Liver (tissue), 9 donors: ENCODE data around the gene WWP2. TPM values are rescaled to one million over a fixed set of nuclear protein-coding genes. Genes with fewer than 3 reads are reported as not detected.

Source experiments
- DNase-seq: peaks from one replicate; pipeline ENCODE4 v3.0.0-alpha.2; 2017; ENCODE audit warnings: low spot score
- H3K27ac ChIP-seq, 2 donors: one replicate each; pipeline ENCODE4 v1.7.0; 2013; ENCODE audit warnings: inconsistent platforms in 2 of 2, low read length in 2 of 2, control low read depth in 1 of 2, low read depth in 1 of 2, mild to moderate bottlenecking in 1 of 2
- H3K27me3 ChIP-seq, 4 donors: one replicate each; pipeline versions ENCODE4 v1.6.1 to v1.7.0; 2013; ENCODE audit warnings: low read length in 3 of 4, inconsistent platforms in 1 of 4, mild to moderate bottlenecking in 1 of 4, moderate library complexity in 1 of 4; ENCODE audit not compliant: control insufficient read depth in 4 of 4, insufficient read depth in 4 of 4
- H3K36me3 ChIP-seq, 4 donors: one replicate each; pipeline versions ENCODE4 v1.6.1 to v1.7.0; 2013; ENCODE audit warnings: low read length in 3 of 4, mild to moderate bottlenecking in 3 of 4, low read depth in 1 of 4, moderate library complexity in 1 of 4; ENCODE audit not compliant: control insufficient read depth in 4 of 4, insufficient read depth in 3 of 4
- H3K4me1 ChIP-seq, 4 donors: one replicate each; pipeline versions ENCODE4 v1.6.1 to v1.7.0; 2013; ENCODE audit warnings: low read length in 3 of 4, mild to moderate bottlenecking in 3 of 4, moderate library complexity in 1 of 4; ENCODE audit not compliant: control insufficient read depth in 4 of 4, insufficient read depth in 4 of 4
- H3K4me3 ChIP-seq, 3 donors: one replicate each; pipeline versions ENCODE4 v1.6.1 to v1.7.0; 2013; ENCODE audit warnings: low read length in 3 of 3, control low read depth in 1 of 3, low read depth in 1 of 3, mild to moderate bottlenecking in 1 of 3
- H3K9ac ChIP-seq, 2 donors: one replicate each; pipeline ENCODE4 v1.7.0; 2013; ENCODE audit warnings: low read length in 2 of 2, mild to moderate bottlenecking in 2 of 2, moderate library complexity in 2 of 2, control low read depth in 1 of 2, low read depth in 1 of 2
- H3K9me3 ChIP-seq, 4 donors: one replicate each; pipeline versions ENCODE4 v1.6.1 to v1.7.0; 2013; ENCODE audit warnings: low read length in 3 of 4; ENCODE audit not compliant: control insufficient read depth in 4 of 4
- EGR1 ChIP-seq, 2 donors: IDR thresholded peaks; 2 replicates each; pipeline ENCODE4 v1.6.1; 2016 to 2018; ENCODE audit warnings: antibody characterized with exemption in 2 of 2, low read depth in 2 of 2
- FOXA1 ChIP-seq: IDR thresholded peaks from 2 replicates; pipeline ENCODE4 v1.6.1; 2016; ENCODE audit warnings: antibody characterized with exemption
- FOXA2 ChIP-seq: IDR thresholded peaks from 2 replicates; pipeline ENCODE4 v1.6.1; 2016; ENCODE audit warnings: antibody characterized with exemption
- GABPA ChIP-seq, 2 donors: IDR thresholded peaks in 1 of 2; conservative IDR thresholded peaks in 1 of 2; 2 replicates each; pipeline ENCODE4 v1.6.1; 2016; ENCODE audit warnings: antibody characterized with exemption in 2 of 2, mild to moderate bottlenecking in 1 of 2, moderate library complexity in 1 of 2
- HNF4A ChIP-seq, 2 donors: conservative IDR thresholded peaks; 2 replicates each; pipeline ENCODE4 v1.6.1; 2016; ENCODE audit warnings: antibody characterized with exemption in 2 of 2, mild to moderate bottlenecking in 2 of 2
- JUND ChIP-seq, 2 donors: IDR thresholded peaks; 2 replicates each; pipeline ENCODE4 v1.6.1; 2016; ENCODE audit warnings: antibody characterized with exemption in 2 of 2
- NR2F2 ChIP-seq: IDR thresholded peaks from 2 replicates; pipeline ENCODE4 v1.6.1; 2016; ENCODE audit warnings: antibody characterized with exemption
- RAD21 ChIP-seq, 2 donors: IDR thresholded peaks; 2 replicates each; pipeline ENCODE4 v1.6.1; 2016; ENCODE audit warnings: antibody characterized with exemption in 2 of 2, mild to moderate bottlenecking in 2 of 2
- RXRA ChIP-seq, 2 donors: IDR thresholded peaks; 2 replicates each; pipeline ENCODE4 v1.6.1; 2017 to 2018; ENCODE audit warnings: antibody characterized with exemption in 2 of 2, mild to moderate bottlenecking in 1 of 2
- SP1 ChIP-seq: IDR thresholded peaks from 2 replicates; pipeline ENCODE4 v1.6.1; 2018; ENCODE audit warnings: antibody characterized with exemption, mild to moderate bottlenecking
- TAF1 ChIP-seq: conservative IDR thresholded peaks from 2 replicates; pipeline ENCODE4 v1.6.1; 2016; ENCODE audit warnings: antibody characterized with exemption, mild to moderate bottlenecking
- YY1 ChIP-seq: IDR thresholded peaks from 2 replicates; pipeline ENCODE4 v1.6.1; 2016; ENCODE audit warnings: antibody characterized with exemption, mild to moderate bottlenecking
- WGBS: extraction: QIAGEN DNeasy Blood & Tissue Kit; methylation state at CpG from one replicate; pipeline ENCODE4 v1.1.7; 2013; 5-methylcytosine and 5-hydroxymethylcytosine counted together
- polyA plus RNA-seq, 2 donors: library from polyadenylated mRNA; stranded (reverse) in 1 of 2; unstranded in 1 of 2; fragments of 200-250 nt in 1 of 2; fragments of >200 nt in 1 of 2; fragmentation: Nextera tagmentation in 1 of 2; extraction: Ambion mirVana in 1 of 2; gene quantifications; one replicate each; pipeline versions ENCODE4 v1.2.1 to v1.2.3, GENCODE V29; 2013 to 2015
- total RNA-seq, 2 donors: library from RNA; depleted of rRNA; stranded (reverse); fragments of >200 nt; gene quantifications; one replicate each; pipeline ENCODE4 v1.2.3, GENCODE V29; 2014
- TF ChIP-seq, protein P1 (sequence below): fragments of 150-350 bp; IDR thresholded peaks from 2 replicates; pipeline ENCODE4 v1.5.1; 2017; ENCODE audit warnings: improper control_type of control experiment, low read depth, low read length; ENCODE audit not compliant: missing input control
- TF ChIP-seq, protein P2 (sequence below): IDR thresholded peaks from 2 replicates; pipeline ENCODE4 v1.6.1; 2016; ENCODE audit warnings: antibody characterized with exemption, mild to moderate bottlenecking
- TF ChIP-seq, protein P3 (sequence below): IDR thresholded peaks from 2 replicates; pipeline ENCODE4 v1.6.1; 2016; ENCODE audit warnings: antibody characterized with exemption
- TF ChIP-seq, protein P4 (sequence below): IDR thresholded peaks from 2 replicates; pipeline ENCODE4 v1.6.1; 2016; ENCODE audit warnings: antibody characterized with exemption
- donor health status: healthy.
- donor health status: healthy.
- donor health status: healthy.
- donor health status: healthy.
- donor health status: healthy.

WWP2 gene
- total and polyA plus RNA-seq, 4 donors, result 8.6 to 22.7 (median 13.6) TPM

DNA sequence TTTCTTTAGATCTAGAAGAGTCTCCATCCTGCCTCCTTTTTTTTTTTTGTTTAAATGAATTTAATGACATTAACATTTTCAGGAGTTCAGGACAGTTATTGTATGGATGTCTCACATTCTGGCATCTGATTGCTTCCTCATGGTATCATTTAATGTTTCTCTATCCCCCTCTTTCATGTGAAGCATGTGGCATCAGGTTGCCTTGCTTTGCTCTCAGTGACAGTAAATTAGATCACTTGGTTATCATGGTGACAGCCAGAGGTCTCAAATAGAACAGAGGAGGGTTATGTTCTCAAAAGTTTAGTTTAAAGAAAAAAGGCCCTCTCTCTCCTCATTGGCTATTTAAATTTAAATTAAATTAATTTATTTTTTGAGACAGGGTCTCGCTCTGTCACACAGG is 74.1 kb downstream of the WWP2 start:
- no peaks in the 10 kb centered on the region for H3K36me3 ChIP-seq
- WGBS, result 98% methylated on average over 1 of the region's 1 CpG

GRCh38 chr16:69837380-69837779 is 75.2 kb downstream of the WWP2 start:
- Histone ChIP-seq H3K27me3 (no peaks in the 10 kb centered on the region), H3K4me1 (peaks cover 0 to 6% (median 3%) of the 10 kb centered on the region in 4 donors), H3K9ac (no peak overlapping the region), H3K9me3 (no peaks in the 10 kb centered on the region), H3K27ac (no peak overlapping the region), H3K4me3 (no peak overlapping the region), H3K36me3 (peaks cover 0 to 7% (median 4%) of the 10 kb centered on the region in 4 donors)
- DNase-seq, result no peak
- WGBS, result 89% methylated on average over 5 of the region's 5 CpGs
- TF ChIP-seq NR2F2 (no peak), HNF4A (conservative IDR thresholded peaks at IDR 0.05) (no peak), EGR1 (IDR thresholded peaks at IDR 0.05; ENCODE audit: low read depth in 2 of 2) (no peak), TAF1 (no peak), FOXA1 (no peak), YY1 (no peak)

More for the DNA sequence above, 74.1 kb downstream of the WWP2 start:
- H3K9me3 ChIP-seq, result no peaks in the 10 kb centered on the region
- no peak for DNase-seq
- no peak for TF ChIP-seq YY1
- TF ChIP-seq EGR1 (IDR thresholded peaks at IDR 0.05; ENCODE audit: low read depth in 2 of 2), result no peak
- no peak for TF ChIP-seq NR2F2
- TF ChIP-seq RAD21 (IDR thresholded peaks at IDR 0.05), result no peak
- no peak for TF ChIP-seq FOXA2
- no peak for TF ChIP-seq JUND (IDR thresholded peaks at IDR 0.05)
- TF ChIP-seq HNF4A (conservative IDR thresholded peaks at IDR 0.05), result no peak
- TF ChIP-seq, protein P1, sequence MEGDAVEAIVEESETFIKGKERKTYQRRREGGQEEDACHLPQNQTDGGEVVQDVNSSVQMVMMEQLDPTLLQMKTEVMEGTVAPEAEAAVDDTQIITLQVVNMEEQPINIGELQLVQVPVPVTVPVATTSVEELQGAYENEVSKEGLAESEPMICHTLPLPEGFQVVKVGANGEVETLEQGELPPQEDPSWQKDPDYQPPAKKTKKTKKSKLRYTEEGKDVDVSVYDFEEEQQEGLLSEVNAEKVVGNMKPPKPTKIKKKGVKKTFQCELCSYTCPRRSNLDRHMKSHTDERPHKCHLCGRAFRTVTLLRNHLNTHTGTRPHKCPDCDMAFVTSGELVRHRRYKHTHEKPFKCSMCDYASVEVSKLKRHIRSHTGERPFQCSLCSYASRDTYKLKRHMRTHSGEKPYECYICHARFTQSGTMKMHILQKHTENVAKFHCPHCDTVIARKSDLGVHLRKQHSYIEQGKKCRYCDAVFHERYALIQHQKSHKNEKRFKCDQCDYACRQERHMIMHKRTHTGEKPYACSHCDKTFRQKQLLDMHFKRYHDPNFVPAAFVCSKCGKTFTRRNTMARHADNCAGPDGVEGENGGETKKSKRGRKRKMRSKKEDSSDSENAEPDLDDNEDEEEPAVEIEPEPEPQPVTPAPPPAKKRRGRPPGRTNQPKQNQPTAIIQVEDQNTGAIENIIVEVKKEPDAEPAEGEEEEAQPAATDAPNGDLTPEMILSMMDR, result no peak
- no peak overlapping the region for H3K4me3 ChIP-seq
- no peak overlapping the region for H3K9ac ChIP-seq
- no peaks in the 10 kb centered on the region for H3K27me3 ChIP-seq
- no peak overlapping the region for H3K27ac ChIP-seq
- H3K4me1 ChIP-seq, result peaks cover 0 to 6% (median 3%) of the 10 kb centered on the region in 4 donors

DNA sequence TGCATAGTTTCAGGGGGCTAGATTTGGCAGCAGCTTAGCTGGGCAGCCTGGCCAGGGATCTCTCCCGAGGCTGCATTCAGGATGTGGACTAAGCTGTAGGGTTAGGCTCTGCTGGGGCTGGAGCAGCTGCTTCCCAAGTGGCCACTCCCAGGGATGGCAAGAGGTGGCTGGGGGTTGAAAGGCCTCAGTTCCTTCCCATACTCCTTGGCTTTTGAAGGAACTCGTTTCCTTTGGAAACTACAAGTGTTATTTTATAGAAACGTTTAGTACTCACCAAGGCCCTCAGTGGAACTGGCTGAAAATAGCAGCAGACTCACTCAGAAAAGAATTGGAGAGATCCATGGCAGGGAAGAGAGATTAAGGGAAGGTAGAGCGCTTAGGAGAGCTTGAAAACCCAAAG is 76.4 kb downstream of the WWP2 start:
- H3K27me3 ChIP-seq, result no peaks in the 10 kb centered on the region
- peaks cover 0 to 6% (median 3%) of the 10 kb centered on the region in 4 donors for H3K4me1 ChIP-seq
- H3K9ac ChIP-seq, result no peak overlapping the region
- H3K4me3 ChIP-seq, result no peak overlapping the region
- peaks cover 0 to 7% (median 5%) of the 10 kb centered on the region in 4 donors for H3K36me3 ChIP-seq
- H3K27ac ChIP-seq, result no peak overlapping the region
- WGBS, result 70% methylated on average over 4 of the region's 4 CpGs
- H3K9me3 ChIP-seq, result no peaks in the 10 kb centered on the region
- TF ChIP-seq GABPA (IDR thresholded peaks at IDR 0.05 in 1 of 2, conservative IDR thresholded peaks at IDR 0.05 in 1 of 2), result no peak
- TF ChIP-seq NR2F2, result peak; percentile 92
- DNase-seq, result no peak

- DNase-seq, result no peak
- TF ChIP-seq SP1, result no peak
- TF ChIP-seq, protein P2, sequence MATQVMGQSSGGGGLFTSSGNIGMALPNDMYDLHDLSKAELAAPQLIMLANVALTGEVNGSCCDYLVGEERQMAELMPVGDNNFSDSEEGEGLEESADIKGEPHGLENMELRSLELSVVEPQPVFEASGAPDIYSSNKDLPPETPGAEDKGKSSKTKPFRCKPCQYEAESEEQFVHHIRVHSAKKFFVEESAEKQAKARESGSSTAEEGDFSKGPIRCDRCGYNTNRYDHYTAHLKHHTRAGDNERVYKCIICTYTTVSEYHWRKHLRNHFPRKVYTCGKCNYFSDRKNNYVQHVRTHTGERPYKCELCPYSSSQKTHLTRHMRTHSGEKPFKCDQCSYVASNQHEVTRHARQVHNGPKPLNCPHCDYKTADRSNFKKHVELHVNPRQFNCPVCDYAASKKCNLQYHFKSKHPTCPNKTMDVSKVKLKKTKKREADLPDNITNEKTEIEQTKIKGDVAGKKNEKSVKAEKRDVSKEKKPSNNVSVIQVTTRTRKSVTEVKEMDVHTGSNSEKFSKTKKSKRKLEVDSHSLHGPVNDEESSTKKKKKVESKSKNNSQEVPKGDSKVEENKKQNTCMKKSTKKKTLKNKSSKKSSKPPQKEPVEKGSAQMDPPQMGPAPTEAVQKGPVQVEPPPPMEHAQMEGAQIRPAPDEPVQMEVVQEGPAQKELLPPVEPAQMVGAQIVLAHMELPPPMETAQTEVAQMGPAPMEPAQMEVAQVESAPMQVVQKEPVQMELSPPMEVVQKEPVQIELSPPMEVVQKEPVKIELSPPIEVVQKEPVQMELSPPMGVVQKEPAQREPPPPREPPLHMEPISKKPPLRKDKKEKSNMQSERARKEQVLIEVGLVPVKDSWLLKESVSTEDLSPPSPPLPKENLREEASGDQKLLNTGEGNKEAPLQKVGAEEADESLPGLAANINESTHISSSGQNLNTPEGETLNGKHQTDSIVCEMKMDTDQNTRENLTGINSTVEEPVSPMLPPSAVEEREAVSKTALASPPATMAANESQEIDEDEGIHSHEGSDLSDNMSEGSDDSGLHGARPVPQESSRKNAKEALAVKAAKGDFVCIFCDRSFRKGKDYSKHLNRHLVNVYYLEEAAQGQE, result no peak
- TF ChIP-seq, protein P3, sequence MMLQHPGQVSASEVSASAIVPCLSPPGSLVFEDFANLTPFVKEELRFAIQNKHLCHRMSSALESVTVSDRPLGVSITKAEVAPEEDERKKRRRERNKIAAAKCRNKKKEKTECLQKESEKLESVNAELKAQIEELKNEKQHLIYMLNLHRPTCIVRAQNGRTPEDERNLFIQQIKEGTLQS, result no peak
- no peak for TF ChIP-seq RAD21 (IDR thresholded peaks at IDR 0.05)
- no peak for TF ChIP-seq FOXA2
- TF ChIP-seq YY1, result no peak
- no peak for TF ChIP-seq RXRA (IDR thresholded peaks at IDR 0.05)
- TF ChIP-seq GABPA (IDR thresholded peaks at IDR 0.05 in 1 of 2, conservative IDR thresholded peaks at IDR 0.05 in 1 of 2), result no peak
- TF ChIP-seq EGR1 (IDR thresholded peaks at IDR 0.05; ENCODE audit: low read depth in 2 of 2), result no peak
- TF ChIP-seq, protein P4, sequence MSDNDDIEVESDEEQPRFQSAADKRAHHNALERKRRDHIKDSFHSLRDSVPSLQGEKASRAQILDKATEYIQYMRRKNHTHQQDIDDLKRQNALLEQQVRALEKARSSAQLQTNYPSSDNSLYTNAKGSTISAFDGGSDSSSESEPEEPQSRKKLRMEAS, result no peak
- TF ChIP-seq JUND (IDR thresholded peaks at IDR 0.05), result no peak
- no peak for TF ChIP-seq FOXA1
- TF ChIP-seq HNF4A (conservative IDR thresholded peaks at IDR 0.05), result no peak
These were observed 77.1 kb downstream of the WWP2 start for GRCh38 chr16:69839240-69839688.

More at GRCh38 chr16:69839240-69839688, 77.1 kb downstream of the WWP2 start:
- Histone ChIP-seq H3K27ac (no peak overlapping the region), H3K4me3 (no peak overlapping the region), H3K36me3 (peaks cover 0 to 7% (median 5%) of the 10 kb centered on the region in 4 donors), H3K9ac (no peak overlapping the region), H3K27me3 (no peaks in the 10 kb centered on the region), H3K9me3 (no peaks in the 10 kb centered on the region), H3K4me1 (peaks cover 0 to 4% (median 3%) of the 10 kb centered on the region in 4 donors)
- 42% methylated on average over 2 of the region's 2 CpGs for WGBS
